Skin of body (tissue), 2 donors: Measurements from ENCODE around the gene ZNF223. TPM values are rescaled to one million over a fixed set of nuclear protein-coding genes. Genes with fewer than 3 reads are reported as not detected.

ENCODE experiments used
- DNase-seq: peaks from one replicate; lab custom pipeline; 2025; lab: John Stamatoyannopoulos, UW
- total RNA-seq: library from RNA; depleted of rRNA; stranded (reverse); fragments of >200 nt; gene quantifications from one replicate; pipeline ENCODE4 v1.2.3, GENCODE V29; 2014

ZNF223 gene
- total RNA-seq = 7.1 TPM

- DNase-seq = peak; percentile 94
Observed at GRCh38 chr19:44051650-44052402, at the start of gene ZNF223. ZNF223 (plus strand) TSS chr19:44052036; CDS start chr19:44055177, 3,141 bp downstream.

GRCh38 chr19:44002212-44002565 is 49.6 kb upstream of the ZNF223 start:
- no peak for DNase-seq

- DNase-seq = peak; percentile 96
Observed at GRCh38 chr19:44002566-44003460, 49.0 kb upstream of the ZNF223 start, which contains the start of gene ZNF230. ZNF230 (plus strand) TSS chr19:44002957; CDS start chr19:44007079, 4,122 bp downstream.

GRCh38 chr19:44003461-44004009 is 48.3 kb upstream of the ZNF223 start:
- DNase-seq = no peak

- DNase-seq = no peak
Observed at GRCh38 chr19:44005973-44006372, 45.9 kb upstream of the ZNF223 start.

- DNase-seq = no peak
Observed at GRCh38 chr19:44007473-44007872, 44.4 kb upstream of the ZNF223 start.

- no peak for DNase-seq
Observed at GRCh38 chr19:44010468-44010867, 41.4 kb upstream of the ZNF223 start.

- DNase-seq = no peak
Observed at GRCh38 chr19:44019498-44019897, 32.3 kb upstream of the ZNF223 start.

- DNase-seq = no peak
Observed at GRCh38 chr19:44021221-44021620, 30.6 kb upstream of the ZNF223 start.

- no peak for DNase-seq
Observed at GRCh38 chr19:44024900-44025216, 27.0 kb upstream of the ZNF223 start.

GRCh38 chr19:44025217-44025936 is 26.5 kb upstream of the ZNF223 start, which contains the start of gene ZNF222:
ZNF222 (plus strand) TSS chr19:44025379; CDS start chr19:44025437, 58 bp downstream.
- peak; percentile 85 for DNase-seq

GRCh38 chr19:44026622-44027021 is 25.2 kb upstream of the ZNF223 start:
- no peak for DNase-seq

- no peak for DNase-seq
Observed at GRCh38 chr19:44032001-44032610, 19.7 kb upstream of the ZNF223 start.

- DNase-seq = no peak
Observed at GRCh38 chr19:44042147-44042546, 9.7 kb upstream of the ZNF223 start.

GRCh38 chr19:44050740-44051649 is 841 bp upstream of the ZNF223 start:
- DNase-seq = no peak

GRCh38 chr19:44055870-44056269 is 4.0 kb downstream of the ZNF223 start:
- DNase-seq = no peak

GRCh38 chr19:44059229-44059628 is 7.4 kb downstream of the ZNF223 start:
- no peak for DNase-seq

- DNase-seq = no peak
Observed at GRCh38 chr19:44061038-44061437, 9.2 kb downstream of the ZNF223 start.

GRCh38 chr19:44066305-44066704 is 14.5 kb downstream of the ZNF223 start:
- DNase-seq = no peak

GRCh38 chr19:44069415-44069814 is 17.6 kb downstream of the ZNF223 start:
- no peak for DNase-seq
